Measurements from ENCODE around the gene EXPH5.

Gene EXPH5

GRCh38 chr11:108562746-108563581 is 30.6 kb downstream of the EXPH5 start:
- DNase-seq (ENCODE audit: low spot score) = no peak

GRCh38 chr11:108561535-108561991 is 32.0 kb downstream of the EXPH5 start:
- DNase-seq (ENCODE audit: low spot score) = peak; percentile 50

GRCh38 chr11:108559904-108560303 is 33.7 kb downstream of the EXPH5 start:
- peak; percentile 76 for DNase-seq (ENCODE audit: low spot score)

- peak; percentile 50 for DNase-seq (ENCODE audit: low spot score)
Observed at GRCh38 chr11:108559340-108559739, 34.2 kb downstream of the EXPH5 start.

- no peak for DNase-seq (ENCODE audit: low spot score)
Observed at GRCh38 chr11:108558222-108558621, 35.3 kb downstream of the EXPH5 start.

GRCh38 chr11:108556019-108556418 is 37.5 kb downstream of the EXPH5 start:
- DNase-seq (ENCODE audit: low spot score) = no peak

GRCh38 chr11:108551651-108552462 is 41.7 kb downstream of the EXPH5 start:
- DNase-seq (ENCODE audit: low spot score) = peak; percentile 37

- no peak for DNase-seq (ENCODE audit: low spot score)
Observed at GRCh38 chr11:108549319-108549885, 44.2 kb downstream of the EXPH5 start.

- DNase-seq (ENCODE audit: low spot score) = no peak
Observed at GRCh38 chr11:108545909-108546501, 47.6 kb downstream of the EXPH5 start.

- DNase-seq (ENCODE audit: low spot score) = no peak
Observed at GRCh38 chr11:108543316-108543964, 50.1 kb downstream of the EXPH5 start.

- DNase-seq (ENCODE audit: low spot score) = no peak
Observed at GRCh38 chr11:108541531-108541930, 52.0 kb downstream of the EXPH5 start.

GRCh38 chr11:108538502-108538901 is 55.1 kb downstream of the EXPH5 start:
- no peak for DNase-seq (ENCODE audit: low spot score)

GRCh38 chr11:108538022-108538424 is 55.5 kb downstream of the EXPH5 start:
- no peak for DNase-seq (ENCODE audit: low spot score)

- no peak for DNase-seq (ENCODE audit: low spot score)
Observed at GRCh38 chr11:108536783-108537182, 56.8 kb downstream of the EXPH5 start.

GRCh38 chr11:108535384-108535955 is 58.1 kb downstream of the EXPH5 start:
- DNase-seq (ENCODE audit: low spot score) = no peak

GRCh38 chr11:108534274-108534882 is 59.2 kb downstream of the EXPH5 start:
- DNase-seq (ENCODE audit: low spot score) = no peak

- no peak for DNase-seq (ENCODE audit: low spot score)
Observed at GRCh38 chr11:108530426-108530825, 63.1 kb downstream of the EXPH5 start.

- no peak for DNase-seq (ENCODE audit: low spot score)
Observed at GRCh38 chr11:108527382-108527781, 66.2 kb downstream of the EXPH5 start.

- DNase-seq (ENCODE audit: low spot score) = no peak
Observed at GRCh38 chr11:108525161-108525560, 68.4 kb downstream of the EXPH5 start.

- DNase-seq (ENCODE audit: low spot score) = no peak
Observed at GRCh38 chr11:108524422-108524821, 69.1 kb downstream of the EXPH5 start.

- DNase-seq (ENCODE audit: low spot score) = no peak
Observed at GRCh38 chr11:108522318-108522717, 71.2 kb downstream of the EXPH5 start.

Data from AG08395 (cell line).